ENCODE measurements around the gene LRRC25. TPM values are rescaled to one million over a fixed set of nuclear protein-coding genes. Genes with fewer than 3 reads are reported as not detected.

LRRC25 gene
- total and polyA plus RNA-seq, 2 experiments from 2014 or later, result 0.36 TPM; not detected in 1

DNA sequence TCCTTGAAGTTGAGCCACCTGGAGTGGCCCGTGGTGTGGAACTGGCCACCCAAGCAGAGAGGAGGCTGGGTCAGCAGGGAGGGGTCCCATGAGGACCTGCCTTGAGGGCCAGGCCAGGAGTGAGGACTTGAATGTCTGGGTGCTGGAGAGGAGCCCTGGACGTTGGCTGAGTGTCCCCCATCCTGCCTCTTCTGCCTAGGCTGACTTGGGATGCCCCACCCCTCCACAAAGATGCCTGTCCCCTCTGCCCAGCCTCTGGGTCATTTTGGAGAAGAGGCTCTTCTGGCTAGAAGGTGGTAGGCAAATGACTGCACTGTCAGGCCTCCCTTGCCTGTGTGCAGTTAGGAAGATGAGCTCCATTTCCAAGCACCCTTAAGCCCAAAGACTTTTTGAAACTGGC lies 23.5 kb upstream of the LRRC25 start:
- WGBS (ENCODE audit: low lambda C conversion rate, missing lambda C conversion rate), result 54% methylated on average over 2 of the region's 2 CpGs
- Histone ChIP-seq H3K27ac (peak overlapping the region; percentile 99), H3K4me1 (ENCODE audit: insufficient read depth) (peaks cover 52% of the 10 kb centered on the region), H3K9me3 (ENCODE audit: low read depth) (no peaks in the 10 kb centered on the region), H3K79me2 (peaks cover 62% of the 10 kb centered on the region), H3K27me3 (no peaks in the 10 kb centered on the region), H4K20me1 (ENCODE audit: insufficient read depth, poor library complexity, severe bottlenecking) (peaks cover 38% of the 10 kb centered on the region), H3K36me3 (replicated peaks; ENCODE audit: insufficient read depth, low read depth) (no peaks in the 10 kb centered on the region), H3K9me2 (replicated peaks; ENCODE audit: insufficient read depth) (no peaks in the 10 kb centered on the region), H3K4me3 (no peak overlapping the region), H2AFZ (no peak overlapping the region), H3K4me2 (peak overlapping the region; percentile 91)
- TF ChIP-seq, protein P1, sequence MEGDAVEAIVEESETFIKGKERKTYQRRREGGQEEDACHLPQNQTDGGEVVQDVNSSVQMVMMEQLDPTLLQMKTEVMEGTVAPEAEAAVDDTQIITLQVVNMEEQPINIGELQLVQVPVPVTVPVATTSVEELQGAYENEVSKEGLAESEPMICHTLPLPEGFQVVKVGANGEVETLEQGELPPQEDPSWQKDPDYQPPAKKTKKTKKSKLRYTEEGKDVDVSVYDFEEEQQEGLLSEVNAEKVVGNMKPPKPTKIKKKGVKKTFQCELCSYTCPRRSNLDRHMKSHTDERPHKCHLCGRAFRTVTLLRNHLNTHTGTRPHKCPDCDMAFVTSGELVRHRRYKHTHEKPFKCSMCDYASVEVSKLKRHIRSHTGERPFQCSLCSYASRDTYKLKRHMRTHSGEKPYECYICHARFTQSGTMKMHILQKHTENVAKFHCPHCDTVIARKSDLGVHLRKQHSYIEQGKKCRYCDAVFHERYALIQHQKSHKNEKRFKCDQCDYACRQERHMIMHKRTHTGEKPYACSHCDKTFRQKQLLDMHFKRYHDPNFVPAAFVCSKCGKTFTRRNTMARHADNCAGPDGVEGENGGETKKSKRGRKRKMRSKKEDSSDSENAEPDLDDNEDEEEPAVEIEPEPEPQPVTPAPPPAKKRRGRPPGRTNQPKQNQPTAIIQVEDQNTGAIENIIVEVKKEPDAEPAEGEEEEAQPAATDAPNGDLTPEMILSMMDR (IDR thresholded peaks at IDR 0.05; ENCODE audit: poor library complexity), result no peak
- no peak for TF ChIP-seq EZH2phosphoT487 (IDR thresholded peaks at IDR 0.05; ENCODE audit: low read depth, severe bottlenecking, unreplicated experiment)
- TF ChIP-seq EZH2 (IDR thresholded peaks at IDR 0.05; ENCODE audit: borderline replicate concordance), result no peak
- DNase-seq (ENCODE audit: low spot score), result no peak

DNA sequence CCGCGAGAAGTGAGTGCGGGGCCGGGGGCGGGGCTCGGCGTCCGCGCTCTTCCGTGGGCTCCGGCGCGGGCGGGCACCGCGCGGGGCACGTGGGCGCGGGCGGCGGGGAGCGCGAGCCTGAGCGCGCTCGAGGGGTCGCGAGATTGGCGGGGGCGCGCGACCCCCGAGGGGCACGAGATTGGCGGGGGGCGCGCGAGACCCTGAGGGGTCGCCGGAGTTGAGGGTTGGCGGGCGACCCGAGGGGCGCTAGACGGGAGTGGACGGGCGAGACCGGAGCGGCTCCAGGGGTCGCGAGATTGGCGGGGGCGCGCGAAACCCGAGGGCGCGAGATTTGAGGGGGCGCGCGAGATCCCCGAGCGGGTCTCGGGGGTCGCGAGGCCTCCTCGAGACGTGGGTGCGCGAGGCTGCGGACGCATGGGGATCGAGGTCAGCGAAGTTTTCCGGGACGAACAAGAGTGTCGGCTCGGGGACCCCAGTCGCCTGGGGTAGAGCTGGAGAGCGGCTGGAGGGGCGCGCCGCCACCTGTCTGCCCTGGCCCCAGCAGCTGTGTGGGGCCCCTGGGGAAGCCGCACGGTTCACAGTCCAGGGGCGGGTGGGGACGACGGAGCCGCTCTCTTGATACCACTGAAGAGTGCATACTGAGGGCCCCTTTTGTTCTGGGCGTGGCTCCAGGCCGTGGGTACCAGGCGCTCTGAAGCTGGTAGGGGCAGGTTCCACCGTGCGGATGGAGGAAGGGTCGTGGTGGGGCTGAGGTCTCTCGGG lies 22.5 kb upstream of the LRRC25 start:
- DNase-seq (ENCODE audit: low spot score), result peak; percentile 78
- TF ChIP-seq EZH2 (IDR thresholded peaks at IDR 0.05; ENCODE audit: borderline replicate concordance) (no peak), EZH2phosphoT487 (IDR thresholded peaks at IDR 0.05; ENCODE audit: low read depth, severe bottlenecking, unreplicated experiment) (no peak)
- TF ChIP-seq, protein P1 (IDR thresholded peaks at IDR 0.05; ENCODE audit: poor library complexity), result no peak
- peak overlapping the region; percentile 42 for H3K4me3 ChIP-seq
- no peaks in the 10 kb centered on the region for H3K9me2 ChIP-seq (replicated peaks; ENCODE audit: insufficient read depth)
- H3K9me3 ChIP-seq (ENCODE audit: low read depth), result no peaks in the 10 kb centered on the region
- no peaks in the 10 kb centered on the region for H3K36me3 ChIP-seq (replicated peaks; ENCODE audit: insufficient read depth, low read depth)
- H3K27me3 ChIP-seq, result no peaks in the 10 kb centered on the region
- peaks cover 56% of the 10 kb centered on the region for H3K4me1 ChIP-seq (ENCODE audit: insufficient read depth)
- peaks cover 56% of the 10 kb centered on the region for H3K79me2 ChIP-seq
- WGBS (ENCODE audit: low lambda C conversion rate, missing lambda C conversion rate), result 4% methylated on average over 49 of the region's 97 CpGs
- peak overlapping the region; percentile 91 for H3K4me2 ChIP-seq
- peak overlapping the region; percentile 99 for H3K27ac ChIP-seq
- peaks cover 33% of the 10 kb centered on the region for H4K20me1 ChIP-seq (ENCODE audit: insufficient read depth, poor library complexity, severe bottlenecking)
- no peak overlapping the region for H2AFZ ChIP-seq

DNA sequence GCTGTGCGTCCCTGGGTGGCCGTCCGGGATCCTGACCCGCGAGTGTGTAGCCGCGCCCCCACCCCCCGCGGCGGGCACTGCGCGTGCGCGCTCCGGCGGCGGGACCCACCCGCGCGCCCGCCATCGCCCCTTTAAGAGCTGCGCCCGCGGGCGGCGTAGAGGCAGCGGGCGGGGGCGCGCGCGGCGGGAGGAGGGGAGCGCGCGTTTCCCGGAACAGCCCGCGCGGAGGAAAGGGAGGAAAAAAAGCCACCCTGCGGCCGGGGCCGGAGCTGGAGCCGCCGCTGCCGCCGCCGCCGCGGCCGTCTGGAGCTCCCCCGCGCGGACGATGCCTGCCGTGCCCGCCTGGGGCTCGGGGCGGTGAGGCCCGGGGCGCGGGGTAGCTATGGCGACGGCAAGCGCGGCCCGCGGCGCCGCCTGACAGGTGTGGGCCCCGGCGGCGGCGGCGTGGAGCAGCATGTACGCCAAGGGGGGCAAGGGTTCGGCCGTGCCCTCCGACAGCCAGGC lies 21.8 kb upstream of the LRRC25 start, which contains the start of gene SSBP4:
SSBP4 (plus strand) TSS at position 204 of the 504 bp plus-strand sequence; CDS start at position 455, 251 bp downstream.
- Histone ChIP-seq H3K27me3 (no peaks in the 10 kb centered on the region), H3K36me3 (replicated peaks; ENCODE audit: insufficient read depth, low read depth) (no peaks in the 10 kb centered on the region), H3K27ac (peak within 1 kb of the TSS; percentile 99), H4K20me1 (ENCODE audit: insufficient read depth, poor library complexity, severe bottlenecking) (peaks cover 32% of the 10 kb centered on the region), H3K79me2 (peaks cover 50% of the 10 kb centered on the region), H3K4me3 (peak within 1 kb of the TSS; percentile 42), H3K4me1 (ENCODE audit: insufficient read depth) (peaks cover 59% of the 10 kb centered on the region), H3K9me3 (ENCODE audit: low read depth) (no peaks in the 10 kb centered on the region), H2AFZ (peak within 1 kb of the TSS; percentile 58), H3K4me2 (peak within 1 kb of the TSS; percentile 91), H3K9me2 (replicated peaks; ENCODE audit: insufficient read depth) (no peaks in the 10 kb centered on the region)
- under 1% methylated on average over 17 of the region's 80 CpGs for WGBS (ENCODE audit: low lambda C conversion rate, missing lambda C conversion rate)
- TF ChIP-seq EZH2phosphoT487 (IDR thresholded peaks at IDR 0.05; ENCODE audit: low read depth, severe bottlenecking, unreplicated experiment), result no peak
- TF ChIP-seq, protein P1 (IDR thresholded peaks at IDR 0.05; ENCODE audit: poor library complexity), result peak; percentile 32
- no peak for TF ChIP-seq EZH2 (IDR thresholded peaks at IDR 0.05; ENCODE audit: borderline replicate concordance)
- peak; percentile 94 for DNase-seq (ENCODE audit: low spot score)
